GM23338 (cell line): ENCODE data around the gene INTS3.
"Not testable (repeated sequence)": the region's sequence is repeated elsewhere in the genome, so short reads cannot be mapped to it uniquely, and the experiment has no call there.

Experiments used
- CREB1 ChIP-seq: fragments of 250-450 bp; sonication (Bioruptor Pico); IDR thresholded peaks from 2 replicates; pipeline ENCODE4 v1.5.0; 2020; ENCODE audit warnings: low read depth, mild to moderate bottlenecking, moderate library complexity
- CTCF ChIP-seq, 2 experiments: fragments of 200-600 bp in 1 of 2; sonication (generic) in 1 of 2; conservative IDR thresholded peaks; 2 replicates each; pipeline versions ENCODE4 v1.5.1 to v1.6.1; 2016 to 2017; ENCODE audit warnings: antibody characterized with exemption in 2 of 2, low read depth in 2 of 2, mild to moderate bottlenecking in 2 of 2, moderate library complexity in 1 of 2
- EZH2 ChIP-seq: fragments of 200-600 bp; sonication (generic); IDR thresholded peaks from one replicate; pipeline ENCODE4 v1.8.0; 2017; ENCODE audit warnings: antibody characterized with exemption, mild to moderate bottlenecking, low read depth; ENCODE audit not compliant: unreplicated experiment
- EZH2phosphoT487 ChIP-seq: fragments of 200-600 bp; sonication (generic); IDR thresholded peaks from one replicate; pipeline ENCODE4 v1.8.1; 2018; ENCODE audit warnings: antibody characterized with exemption; ENCODE audit not compliant: unreplicated experiment
- NANOG ChIP-seq: IDR thresholded peaks from 2 replicates; pipeline ENCODE4 v1.6.1; 2016; ENCODE audit warnings: antibody characterized with exemption, borderline replicate concordance
- POLR2AphosphoS5 ChIP-seq: IDR thresholded peaks from 2 replicates; pipeline ENCODE4 v1.6.1; 2016; ENCODE audit warnings: antibody characterized with exemption, low read depth
- REST ChIP-seq: IDR thresholded peaks from one replicate; pipeline ENCODE4 v1.6.1; 2018; ENCODE audit warnings: antibody characterized with exemption; ENCODE audit not compliant: unreplicated experiment

GRCh38 chr1:153766663-153767062, 38.8 kb downstream of the INTS3 start:
- TF ChIP-seq CTCF (conservative IDR thresholded peaks at IDR 0.05; ENCODE audit: low read depth in 2 of 2); EZH2phosphoT487; NANOG; POLR2AphosphoS5; REST; EZH2; CREB1 (CRISPR knock-in tag): not testable (repeated sequence)
